HepG2 (cell line): Measurements from ENCODE around the gene ARL8A. TPM values are rescaled to one million over a fixed set of nuclear protein-coding genes. Genes with fewer than 3 reads are reported as not detected.

ENCODE experiments used
- ATAC-seq: fragments of 200-7000 bp; cut with Tn5 transposase; 3 replicates; pipeline ENCODE4 v1.9.1; 2020; ENCODE audit warnings: mild to moderate bottlenecking, moderate library complexity
- BruUV-seq: library from RNA; stranded (reverse); fragments of 400-500 nt; replicated peaks from 2 replicates; lab custom pipeline; 2021; lab: Mats Ljungman, UMichigan
- CTCF ChIA-PET: fragments of 300-600 bp; formaldehyde crosslinking; extraction: SDS; loops from one replicate; lab custom pipeline; 2021; ENCODE audit warnings: low total read pairs, inconsistent platforms, low intra/inter-chr PET ratio; lab: Yijun Ruan, JAX
- POLR2A ChIA-PET: fragments of 350-600 bp; sonication (Branson Sonifier 250); formaldehyde crosslinking; loops from one replicate; lab custom pipeline; 2020; ENCODE audit warnings: antibody characterized with exemption, inconsistent platforms; lab: Yijun Ruan, JAX
- DNase-seq: peaks from one replicate; pipeline ENCODE4 v3.0.0-alpha.2; 2015; ENCODE audit warnings: low spot score
- FAIRE-seq: peaks from 3 replicates; lab custom pipeline; 2011; peaks lifted over from hg19 to GRCh38; lab: Jason Lieb, UNC
- H2AFZ ChIP-seq: one replicate; pipeline ENCODE4 v1.6.1; 2011; ENCODE audit warnings: low read length, inconsistent platforms
- H3K27ac ChIP-seq: fragments of 300-600 bp; 3 replicates; pipeline ENCODE4 v1.8.0; 2011; ENCODE audit warnings: mixed run types, mild to moderate bottlenecking, mixed read lengths, low read length, inconsistent platforms; ENCODE audit not compliant: insufficient read depth; ENCODE audit errors: extremely low read length
- H3K27me3 ChIP-seq, 2 experiments: fragments of 200-600 bp in 1 of 2; 2 replicates in 1 of 2; 3 replicates in 1 of 2; pipeline versions ENCODE4 v1.6.0 to v1.8.0; 2011; ENCODE audit warnings: low read length in 2 of 2, mild to moderate bottlenecking in 2 of 2, moderate library complexity in 2 of 2, inconsistent platforms in 1 of 2; ENCODE audit not compliant: insufficient read depth in 2 of 2, control insufficient read depth in 1 of 2
- H3K36me3 ChIP-seq, 2 experiments: fragments of 200-600 bp in 1 of 2; replicated peaks in 1 of 2; 2 replicates in 1 of 2; 3 replicates in 1 of 2; pipeline versions ENCODE4 v1.5.1 to v1.8.0; 2011; ENCODE audit warnings: low read length in 2 of 2, inconsistent platforms in 1 of 2; ENCODE audit not compliant: insufficient read depth in 2 of 2, control insufficient read depth in 1 of 2
- H3K4me1 ChIP-seq: 2 replicates; pipeline ENCODE4 v1.5.1; 2012; ENCODE audit warnings: low read length, inconsistent platforms; ENCODE audit not compliant: insufficient read depth
- H3K4me2 ChIP-seq: 2 replicates; pipeline ENCODE4 v1.6.0; 2011; ENCODE audit warnings: low read depth, low read length, inconsistent platforms
- H3K4me3 ChIP-seq, 3 experiments: fragments of 200-600 bp in 1 of 3; sonication (generic), shearing (Covaris generic) in 1 of 3; replicated peaks in 1 of 3; 2 replicates each; pipeline ENCODE4 v1.5.1; 2011 to 2016; ENCODE audit warnings: low read length in 3 of 3, inconsistent platforms in 2 of 3, low read depth in 2 of 3, mild to moderate bottlenecking in 2 of 3, control low read depth in 1 of 3, mixed read lengths in 1 of 3; ENCODE audit not compliant: insufficient read depth in 1 of 3
- H3K79me2 ChIP-seq: one replicate; pipeline ENCODE4 v1.6.1; 2011; ENCODE audit warnings: low read length, inconsistent platforms; ENCODE audit not compliant: insufficient read depth
- H3K9ac ChIP-seq: 2 replicates; pipeline ENCODE4 v1.6.0; 2011; ENCODE audit warnings: mild to moderate bottlenecking, low read depth, low read length, inconsistent platforms; ENCODE audit not compliant: insufficient read depth
- H3K9me3 ChIP-seq: 2 replicates; pipeline ENCODE4 v1.5.1; 2012; ENCODE audit warnings: mild to moderate bottlenecking, low read length
- H4K20me1 ChIP-seq: 2 replicates; pipeline ENCODE4 v1.6.0; 2011; ENCODE audit warnings: inconsistent platforms, mild to moderate bottlenecking, low read length, moderate library complexity; ENCODE audit not compliant: insufficient read depth
- ARID5B ChIP-seq: IDR thresholded peaks from 2 replicates; pipeline ENCODE4 v1.4.0; 2020; ENCODE audit warnings: mild to moderate bottlenecking, missing genetic modification reagents
- ATF7-NPFF ChIP-seq: sonication (generic); formaldehyde crosslinking; IDR thresholded peaks from 2 replicates; pipeline ENCODE4 v1.8.1; 2023; ENCODE audit warnings: mild to moderate bottlenecking, low read depth, missing genetic modification reagents, moderate library complexity
- ETV5 ChIP-seq: IDR thresholded peaks from 2 replicates; pipeline ENCODE4 v1.6.1; 2018; ENCODE audit warnings: missing biosample characterization, missing genetic modification reagents, inconsistent platforms, borderline replicate concordance
- GABPB1 ChIP-seq: IDR thresholded peaks from 2 replicates; pipeline ENCODE4 v1.6.1; 2016; ENCODE audit warnings: mild to moderate bottlenecking, missing genetic modification reagents, moderate library complexity, missing compliant biosample characterization
- HOXA9 ChIP-seq: sonication (generic); formaldehyde crosslinking; IDR thresholded peaks from 2 replicates; pipeline ENCODE4 v1.8.1; 2022; ENCODE audit warnings: missing genetic modification reagents, mild to moderate bottlenecking, moderate library complexity, borderline replicate concordance
- KLF16 ChIP-seq, 2 experiments: sonication (generic) in 1 of 2; formaldehyde crosslinking in 1 of 2; IDR thresholded peaks; 2 replicates each; pipeline versions ENCODE4 v1.6.1 to v1.8.0; 2016 to 2023; ENCODE audit warnings: missing genetic modification reagents in 2 of 2, missing compliant biosample characterization in 1 of 2
- MBD4 ChIP-seq: IDR thresholded peaks from 2 replicates; pipeline ENCODE4 v1.6.1; 2012; ENCODE audit warnings: low read length, inconsistent platforms, borderline replicate concordance
- RARA ChIP-seq: IDR thresholded peaks from 2 replicates; pipeline ENCODE4 v1.6.1; 2016; ENCODE audit warnings: missing genetic modification reagents, missing compliant biosample characterization
- ZBTB10 ChIP-seq: sonication (generic); formaldehyde crosslinking; IDR thresholded peaks from 2 replicates; pipeline ENCODE4 v1.4.0; 2020; ENCODE audit warnings: missing genetic modification reagents, borderline replicate concordance
- ZNF138 ChIP-seq: sonication (generic); formaldehyde crosslinking; IDR thresholded peaks from 2 replicates; pipeline ENCODE4 v1.5.0; 2020; ENCODE audit warnings: mild to moderate bottlenecking, low read depth, missing genetic modification reagents
- ZNF230 ChIP-seq: sonication (generic); formaldehyde crosslinking; IDR thresholded peaks from 2 replicates; pipeline ENCODE4 v1.4.0; 2020; ENCODE audit warnings: mild to moderate bottlenecking, missing genetic modification reagents
- ZNF256 ChIP-seq: sonication (generic); formaldehyde crosslinking; conservative IDR thresholded peaks from 2 replicates; pipeline ENCODE4 v1.4.0; 2020; ENCODE audit warnings: missing genetic modification reagents
- WGBS: methylation state at CpG from one replicate; pipeline ENCODE4 v1.1.6; 2017; ENCODE audit warnings: low lambda C conversion rate; 5-methylcytosine and 5-hydroxymethylcytosine counted together
- in situ Hi-C: cut with HindIII; loops from 2 replicates; pipeline ENCODE4 v1.10.0; 2017; ENCODE audit warnings: low pct_unique_long_range_greater_than_20kb; ENCODE audit not compliant: extremely low pct_ligation_motif_present
- intact Hi-C: fragments of 100-400 bp; cut with micrococcal nuclease; formaldehyde crosslinking; loops from one replicate; pipeline ENCODE4 v1.10.0; 2022; ENCODE audit not compliant: unreplicated experiment
- polyA plus RNA-seq, 8 experiments: library from polyadenylated mRNA; depleted of rRNA in 3 of 8; stranded (reverse) in 7 of 8; unstranded in 1 of 8; fragments of >200 nt; fragmentation: Illumina TruSeq in 4 of 8; extraction: Trizol in 4 of 8; gene quantifications; 2 replicates each; pipeline versions ENCODE4 v1.2.1 to v1.2.3, GENCODE V29; 2011 to 2016; ENCODE audit warnings: low read depth in 4 of 8, missing spikeins in 1 of 8, mixed read lengths in 1 of 8; ENCODE audit not compliant: insufficient read depth in 1 of 8
- total RNA-seq, 5 experiments: library from RNA; depleted of rRNA; stranded (reverse); fragments of >200 nt; fragmentation: Illumina TruSeq; extraction: Trizol; gene quantifications; 2 replicates each; pipeline ENCODE4 v1.2.3, GENCODE V29; 2016; ENCODE audit warnings: low read depth in 1 of 5
- TF ChIP-seq, protein P1 (sequence below): sonication (generic); formaldehyde crosslinking; IDR thresholded peaks from 2 replicates; pipeline ENCODE4 v1.5.0; 2020; ENCODE audit warnings: mild to moderate bottlenecking, missing genetic modification reagents, moderate library complexity
- TF ChIP-seq, protein P2 (sequence below): sonication (generic); formaldehyde crosslinking; IDR thresholded peaks from 2 replicates; pipeline ENCODE4 v1.5.1; 2020; ENCODE audit warnings: missing genetic modification reagents, mild to moderate bottlenecking, borderline replicate concordance

The ARL8A gene
- total and polyA plus RNA-seq, 2 of the 13 experiments (the other 11 are each of a cell fraction or from before 2014, with no cell fraction given): 2.7 to 23.4 TPM

DNA sequence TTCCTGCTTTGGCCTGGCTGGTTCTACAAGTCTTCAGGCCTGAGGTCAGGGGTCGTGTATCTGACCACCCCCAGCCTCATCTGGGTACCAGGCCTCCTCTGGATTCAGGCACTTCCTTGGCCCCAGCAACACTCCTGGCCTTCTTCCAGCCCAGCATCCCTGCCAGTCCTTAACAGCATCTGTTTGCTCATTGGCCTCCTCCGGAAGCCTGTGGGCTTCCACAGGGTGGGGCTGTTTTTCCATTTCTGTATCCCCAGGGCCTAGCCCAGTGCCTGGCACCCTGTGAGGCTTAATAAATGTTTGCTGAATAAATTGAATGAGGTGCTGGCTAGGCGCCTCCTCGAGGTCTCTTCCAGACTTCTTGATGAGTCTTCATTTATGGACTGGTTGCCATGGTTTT is 43.4 kb downstream of the ARL8A start:
- no peaks in the 10 kb centered on the region for H4K20me1 ChIP-seq
- H3K9me3 ChIP-seq: no peaks in the 10 kb centered on the region
- CTCF ChIA-PET: no interaction called here
- DNase-seq (no peak), FAIRE-seq (no peak), ATAC-seq (0 out of 3 replicates have a peak, but pooled peaks have one; percentile 32)
- no peaks in the 10 kb centered on the region; a peak in 1 of 5 replicates for H3K27me3 ChIP-seq
- no peak overlapping the region for H3K4me3 ChIP-seq
- H3K4me2 ChIP-seq: no peak overlapping the region
- intact Hi-C loops: no loop called here
- H3K79me2 ChIP-seq: no peaks in the 10 kb centered on the region
- in situ Hi-C loops: no loop called here
- 11% methylated on average over 4 of the region's 4 CpGs for whole genome bisulfite sequencing
- POLR2A ChIA-PET: interaction anchor here (0.9 to 1.3 kb wide), 2 partner anchors 13 to 91 kb away, joined by 3 read pairs; partner anchors contain the start of gene ELF3
- H2AFZ ChIP-seq: no peak overlapping the region
- H3K36me3 ChIP-seq: no peaks in the 10 kb centered on the region
- no TSS peak for BruUV-seq
- H3K4me1 ChIP-seq: peaks cover 8% of the 10 kb centered on the region
- no peak overlapping the region for H3K27ac ChIP-seq
- no peak overlapping the region for H3K9ac ChIP-seq
- TF ChIP-seq, protein P1, sequence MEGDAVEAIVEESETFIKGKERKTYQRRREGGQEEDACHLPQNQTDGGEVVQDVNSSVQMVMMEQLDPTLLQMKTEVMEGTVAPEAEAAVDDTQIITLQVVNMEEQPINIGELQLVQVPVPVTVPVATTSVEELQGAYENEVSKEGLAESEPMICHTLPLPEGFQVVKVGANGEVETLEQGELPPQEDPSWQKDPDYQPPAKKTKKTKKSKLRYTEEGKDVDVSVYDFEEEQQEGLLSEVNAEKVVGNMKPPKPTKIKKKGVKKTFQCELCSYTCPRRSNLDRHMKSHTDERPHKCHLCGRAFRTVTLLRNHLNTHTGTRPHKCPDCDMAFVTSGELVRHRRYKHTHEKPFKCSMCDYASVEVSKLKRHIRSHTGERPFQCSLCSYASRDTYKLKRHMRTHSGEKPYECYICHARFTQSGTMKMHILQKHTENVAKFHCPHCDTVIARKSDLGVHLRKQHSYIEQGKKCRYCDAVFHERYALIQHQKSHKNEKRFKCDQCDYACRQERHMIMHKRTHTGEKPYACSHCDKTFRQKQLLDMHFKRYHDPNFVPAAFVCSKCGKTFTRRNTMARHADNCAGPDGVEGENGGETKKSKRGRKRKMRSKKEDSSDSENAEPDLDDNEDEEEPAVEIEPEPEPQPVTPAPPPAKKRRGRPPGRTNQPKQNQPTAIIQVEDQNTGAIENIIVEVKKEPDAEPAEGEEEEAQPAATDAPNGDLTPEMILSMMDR (CRISPR knock-in tag): peak; percentile 33; the same call in 1 of the 2 replicates
- TF ChIP-seq KLF16 (CRISPR knock-in tag; IDR thresholded peaks at IDR 0.05) (no peak), HOXA9 (CRISPR knock-in tag) (no peak), ARID5B (no peak), GABPB1 (CRISPR knock-in tag) (no peak), ATF7-NPFF (CRISPR knock-in tag) (no peak), ZBTB10 (no peak), ZNF138 (no peak), MBD4 (no peak), ZNF256 (CRISPR knock-in tag) (no peak), RARA (no peak), ZNF230 (CRISPR knock-in tag) (no peak), ETV5 (CRISPR knock-in tag) (peak; percentile 32; the same call in 1 of the 2 replicates)
- TF ChIP-seq, protein P2, sequence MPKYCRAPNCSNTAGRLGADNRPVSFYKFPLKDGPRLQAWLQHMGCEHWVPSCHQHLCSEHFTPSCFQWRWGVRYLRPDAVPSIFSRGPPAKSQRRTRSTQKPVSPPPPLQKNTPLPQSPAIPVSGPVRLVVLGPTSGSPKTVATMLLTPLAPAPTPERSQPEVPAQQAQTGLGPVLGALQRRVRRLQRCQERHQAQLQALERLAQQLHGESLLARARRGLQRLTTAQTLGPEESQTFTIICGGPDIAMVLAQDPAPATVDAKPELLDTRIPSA (CRISPR knock-in tag): no peak
